SK-N-SH treated with all-trans-retinoic acid at 6 μM for 48 hours (cell line): ENCODE results near the gene SUGCT.
"Not testable (repeated sequence)": the region's sequence is repeated elsewhere in the genome, so short reads cannot be mapped to it uniquely, and the experiment has no call there.

ENCODE experiments used
- ATAC-seq: fragments of 200-7000 bp; cut with Tn5 transposase; 3 replicates; pipeline ENCODE4 v1.9.1; 2020; ENCODE audit warnings: mild to moderate bottlenecking, moderate library complexity
- ARNTL ChIP-seq: fragments of 450-650 bp; formaldehyde crosslinking; IDR thresholded peaks from 2 replicates; pipeline ENCODE4 v1.5.0; 2020; ENCODE audit warnings: low read depth, mild to moderate bottlenecking, moderate library complexity, borderline replicate concordance
- BACH2 ChIP-seq: fragments of 250-450 bp; sonication (Bioruptor Pico); IDR thresholded peaks from 2 replicates; pipeline ENCODE4 v1.9.0; 2021; ENCODE audit warnings: mild to moderate bottlenecking, borderline replicate concordance
- CREB5 ChIP-seq: fragments of 250-450 bp; sonication (Bioruptor Pico); IDR thresholded peaks from 2 replicates; pipeline ENCODE4 v1.5.1; 2020; ENCODE audit warnings: low read depth, mild to moderate bottlenecking, moderate library complexity
- CSRNP3 ChIP-seq: fragments of 250-450 bp; sonication (Bioruptor Pico); IDR thresholded peaks from 2 replicates; pipeline ENCODE4 v1.5.1; 2021; ENCODE audit warnings: mild to moderate bottlenecking, moderate library complexity
- ESRRG ChIP-seq: fragments of 250-450 bp; sonication (Bioruptor Pico); IDR thresholded peaks from 2 replicates; pipeline ENCODE4 v1.6.1; 2021; ENCODE audit warnings: mild to moderate bottlenecking
- GLIS3 ChIP-seq: fragments of 250-450 bp; sonication (Bioruptor Pico); IDR thresholded peaks from 2 replicates; pipeline ENCODE4 v1.5.0; 2020; ENCODE audit warnings: mild to moderate bottlenecking, moderate library complexity
- ISL1 ChIP-seq: fragments of 250-450 bp; sonication (Bioruptor Pico); IDR thresholded peaks from 2 replicates; pipeline ENCODE4 v2.1.2; 2022; ENCODE audit warnings: mild to moderate bottlenecking, moderate library complexity
- OSR1 ChIP-seq: fragments of 250-450 bp; sonication (Bioruptor Pico); IDR thresholded peaks from 2 replicates; pipeline ENCODE4 v1.8.0; 2022; ENCODE audit warnings: moderate library complexity, mild to moderate bottlenecking, inconsistent platforms
- PATZ1 ChIP-seq: fragments of 250-450 bp; sonication (Bioruptor Pico); IDR thresholded peaks from 2 replicates; pipeline ENCODE4 v1.8.0; 2020; ENCODE audit warnings: mild to moderate bottlenecking, moderate library complexity, borderline replicate concordance
- SNAI2 ChIP-seq: fragments of 250-450 bp; sonication (Bioruptor Pico); IDR thresholded peaks from 2 replicates; pipeline ENCODE4 v1.5.0; 2020; ENCODE audit warnings: mild to moderate bottlenecking, moderate library complexity
- TCF4 ChIP-seq: fragments of 250-450 bp; sonication (Bioruptor Pico); IDR thresholded peaks from 2 replicates; pipeline ENCODE4 v1.8.0; 2021; ENCODE audit warnings: mild to moderate bottlenecking, moderate library complexity, borderline replicate concordance
- TOX ChIP-seq: fragments of 250-450 bp; sonication (Bioruptor Pico); IDR thresholded peaks from 2 replicates; pipeline ENCODE4 v1.8.0; 2021; ENCODE audit warnings: mild to moderate bottlenecking, moderate library complexity, borderline replicate concordance
- ZC3H10 ChIP-seq: fragments of 250-450 bp; sonication (Bioruptor Pico); IDR thresholded peaks from 2 replicates; pipeline ENCODE4 v1.5.1; 2021; ENCODE audit warnings: mild to moderate bottlenecking, moderate library complexity
- ZFP3 ChIP-seq: fragments of 250-450 bp; sonication (Bioruptor Pico); IDR thresholded peaks from 2 replicates; pipeline ENCODE4 v1.5.0; 2020; ENCODE audit warnings: mild to moderate bottlenecking, moderate library complexity
- ZFP30 ChIP-seq: fragments of 450-650 bp; formaldehyde crosslinking; IDR thresholded peaks from 2 replicates; pipeline ENCODE4 v1.5.0; 2022; ENCODE audit warnings: mild to moderate bottlenecking, moderate library complexity
- ZNF565 ChIP-seq: fragments of 450-650 bp; formaldehyde crosslinking; conservative IDR thresholded peaks from 2 replicates; pipeline ENCODE4 v1.5.0; 2020; ENCODE audit warnings: low read depth, mild to moderate bottlenecking, moderate library complexity
- ZNF70 ChIP-seq: fragments of 450-650 bp; formaldehyde crosslinking; IDR thresholded peaks from 2 replicates; pipeline ENCODE4 v1.5.0; 2020; ENCODE audit warnings: mild to moderate bottlenecking, moderate library complexity
- ZNF8 ChIP-seq: fragments of 450-650 bp; formaldehyde crosslinking; IDR thresholded peaks from 2 replicates; pipeline ENCODE4 v1.5.0; 2020; ENCODE audit warnings: mild to moderate bottlenecking, moderate library complexity

SUGCT gene

GRCh38 chr7:40105879-40106473, 28.8 kb upstream of the SUGCT start:
- TF ChIP-seq ZNF565 (CRISPR knock-in tag) (no peak), ESRRG (CRISPR knock-in tag) (no peak), CREB5 (CRISPR knock-in tag) (no peak), ZC3H10 (no peak), SNAI2 (CRISPR knock-in tag) (no peak), GLIS3 (CRISPR knock-in tag) (no peak), PATZ1 (CRISPR knock-in tag) (no peak), ZFP30 (no peak), CSRNP3 (CRISPR knock-in tag) (no peak)
- ATAC-seq: no peak

DNA sequence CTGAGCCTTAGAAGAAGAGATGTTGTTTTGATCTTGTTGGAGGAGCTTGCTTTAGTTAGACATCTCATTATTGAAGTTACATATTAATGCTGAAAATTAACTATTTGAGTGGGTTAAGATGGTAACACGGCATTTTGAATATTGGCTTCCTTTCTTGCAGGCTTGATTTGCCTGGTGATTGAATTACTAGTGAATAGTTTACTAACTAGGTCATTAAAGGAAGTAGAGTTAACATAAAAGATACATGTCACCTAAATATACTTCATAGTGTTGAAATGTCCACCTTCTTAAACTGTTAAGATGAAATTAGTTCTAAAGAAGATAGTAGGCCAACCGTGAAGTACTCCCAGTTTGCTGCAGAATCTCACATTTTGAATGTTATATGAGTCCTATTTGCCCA, 18.9 kb upstream of the SUGCT start:
- no peak for ATAC-seq
- TF ChIP-seq ZFP3 (CRISPR knock-in tag) (no peak), ZNF8 (CRISPR knock-in tag) (no peak), ESRRG (CRISPR knock-in tag) (no peak), GLIS3 (CRISPR knock-in tag) (no peak), ISL1 (CRISPR knock-in tag) (no peak), ZC3H10 (no peak), TCF4 (no peak), ZNF70 (no peak), BACH2 (CRISPR knock-in tag) (no peak), CREB5 (CRISPR knock-in tag) (no peak), ARNTL (CRISPR knock-in tag) (no peak)
- TF ChIP-seq, all 23 proteins: peak for 0

- ATAC-seq: not testable (repeated sequence)
These were observed 17.6 kb upstream of the SUGCT start for GRCh38 chr7:40117199-40117598.

GRCh38 chr7:40118201-40118600, 16.6 kb upstream of the SUGCT start:
- not testable (repeated sequence) for ATAC-seq

DNA sequence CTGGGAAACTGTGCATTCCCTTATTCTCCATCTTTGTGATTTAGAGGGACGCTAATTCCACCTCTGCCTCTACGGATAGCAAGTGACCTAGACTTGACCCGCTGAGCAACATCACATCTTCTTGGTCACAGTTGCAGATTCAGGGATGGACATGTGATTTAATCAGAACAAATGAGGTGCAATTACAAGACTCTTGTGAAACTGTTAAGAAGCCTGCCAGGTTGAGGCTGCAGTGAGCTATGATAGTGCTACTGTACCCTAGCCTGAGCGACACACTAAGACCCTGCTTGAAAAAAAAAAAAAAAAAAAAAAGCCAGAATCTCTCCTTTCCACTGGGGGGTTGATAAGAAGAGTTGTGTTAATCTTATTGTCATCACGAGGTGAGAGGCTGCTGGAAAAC, 14.8 kb upstream of the SUGCT start:
- ATAC-seq: no peak

GRCh38 chr7:40122100-40122939, 12.5 kb upstream of the SUGCT start:
- not testable (repeated sequence) for ATAC-seq

More for the DNA sequence above, 14.8 kb upstream of the SUGCT start:
- no peak for TF ChIP-seq TCF4
- no peak for TF ChIP-seq ZNF8 (CRISPR knock-in tag)
- no peak for TF ChIP-seq ZC3H10
- TF ChIP-seq OSR1 (CRISPR knock-in tag): no peak
- no peak for TF ChIP-seq TOX (CRISPR knock-in tag)
- TF ChIP-seq BACH2 (CRISPR knock-in tag): no peak
- no peak for TF ChIP-seq ZNF70
- no peak for TF ChIP-seq PATZ1 (CRISPR knock-in tag)
- no peak for TF ChIP-seq ZNF565 (CRISPR knock-in tag)
- TF ChIP-seq ISL1 (CRISPR knock-in tag): no peak
- TF ChIP-seq ESRRG (CRISPR knock-in tag): no peak
- no peak for TF ChIP-seq ARNTL (CRISPR knock-in tag)
- TF ChIP-seq, all 23 proteins: peak for 0
